ENCODE data around the gene FIP1L1.

- no peak for TF ChIP-seq CTCF (IDR thresholded peaks at IDR 0.05)
- TF ChIP-seq POLR2A (IDR thresholded peaks at IDR 0.05; ENCODE audit: low read depth): no peak
- no peak for TF ChIP-seq POLR2AphosphoS5 (IDR thresholded peaks at IDR 0.05)
- no peak for TF ChIP-seq EP300 (IDR thresholded peaks at IDR 0.05)
These were observed 6.4 kb upstream of the FIP1L1 start for GRCh38 chr4:53371049-53371448.

All from esophagus muscularis mucosa (tissue), 4 donors.